Measurements from ENCODE around the gene SETD9. TPM values are rescaled to one million over a fixed set of nuclear protein-coding genes. Genes with fewer than 3 reads are reported as not detected.
A peak's percentile ranks its signal among the peaks of the same experiment; 100 is the strongest.

Gene SETD9, protein sequence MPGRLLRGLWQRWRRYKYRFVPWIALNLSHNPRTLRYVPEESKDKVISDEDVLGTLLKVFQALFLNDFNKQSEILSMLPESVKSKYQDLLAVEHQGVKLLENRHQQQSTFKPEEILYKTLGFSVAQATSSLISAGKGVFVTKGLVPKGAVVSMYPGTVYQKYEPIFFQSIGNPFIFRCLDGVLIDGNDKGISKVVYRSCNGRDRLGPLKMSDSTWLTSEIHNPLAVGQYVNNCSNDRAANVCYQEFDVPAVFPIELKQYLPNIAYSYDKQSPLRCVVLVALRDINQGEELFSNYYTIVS
- 10 to 100 TPM in 1 of 2 donors, 1 to 10 TPM in 1; 9.6 to 10.4 TPM for total RNA-seq
- 1 to 10 TPM; 7.5 to 9.6 TPM for polyA plus RNA-seq
- long read RNA-seq, donor 1, partial matches to known transcripts = 0 of 7 reads
- long read RNA-seq, donor 1, other reads (novel, unspliced or antisense) = 0 of 7 reads
- long read RNA-seq, donor 2, partial matches to known transcripts = 0 of 1 reads
- long read RNA-seq, donor 2, other reads (novel, unspliced or antisense) = 0 of 1 reads
- long read RNA-seq, donor 3, partial matches to known transcripts = 0 of 5 reads
- long read RNA-seq, donor 3, other reads (novel, unspliced or antisense) = 0 of 5 reads
- long read RNA-seq, donor 4, partial matches to known transcripts = 5 of 9 reads
- long read RNA-seq, donor 4, other reads (novel, unspliced or antisense) = 0 of 9 reads
- long read RNA-seq, donor 5, transcript SETD9-202 (5 exons, 1,009 nt) = major isoform, 7 of 21 reads
- long read RNA-seq, donor 5, partial matches to known transcripts = 13 of 21 reads
- long read RNA-seq, donor 5, other reads (novel, unspliced or antisense) = 0 of 21 reads

DNA sequence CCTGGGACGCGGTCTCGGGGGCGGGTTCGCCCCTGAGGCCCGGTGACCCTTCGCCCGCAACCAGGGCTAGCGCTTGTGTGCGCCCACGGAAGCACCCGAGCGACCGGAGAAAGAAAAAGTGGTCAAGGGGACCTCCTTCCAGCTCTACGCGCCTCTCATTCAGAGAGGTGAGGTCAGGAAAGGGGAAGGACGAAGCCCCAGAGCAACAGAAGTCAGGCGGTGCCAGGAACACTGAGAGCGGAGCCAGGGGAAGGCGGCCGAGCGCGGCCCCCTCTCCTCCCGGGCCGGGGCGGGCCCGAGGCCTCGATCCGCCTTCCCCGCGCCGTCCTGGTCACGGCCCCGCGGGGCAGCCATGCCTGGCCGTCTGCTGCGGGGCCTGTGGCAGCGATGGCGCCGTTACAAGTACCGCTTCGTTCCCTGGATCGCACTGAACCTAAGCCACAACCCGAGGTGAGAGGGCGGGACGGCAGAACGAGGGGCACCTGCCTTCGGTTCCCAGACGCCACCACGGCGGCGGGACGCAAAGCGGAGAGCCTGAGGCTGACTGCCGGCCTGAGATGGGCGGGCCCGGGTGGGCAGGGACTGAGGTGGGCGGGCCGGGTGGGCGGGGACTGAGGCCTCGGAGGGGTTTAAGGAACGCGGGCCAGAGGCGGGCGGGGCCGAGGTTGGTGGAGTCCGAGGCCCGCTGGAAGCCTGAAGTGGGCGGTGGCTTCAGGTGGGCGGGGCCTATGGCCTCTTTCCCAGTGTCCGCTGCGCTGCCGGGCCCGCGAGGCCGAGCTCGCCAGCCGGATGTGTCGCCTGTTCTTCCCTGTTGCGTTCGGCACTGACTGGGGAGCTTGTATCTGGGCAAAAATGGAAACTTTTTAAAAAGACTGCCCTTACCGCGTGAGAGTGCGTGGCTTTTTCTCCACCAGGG is at the start of gene SETD9:
Gene SETD9 (plus strand): TSS at position 303 of the 916 bp plus-strand sequence. CDS start 50 bp downstream, at position 353.
- Histone ChIP-seq H3K4me3 (peak within 1 kb of the TSS; percentile 74), H3K9me3 (ENCODE audit: control insufficient read depth in 4 of 4, insufficient read depth in 3 of 4, low read length in 3 of 4) (no peaks in the 10 kb centered on the region), H3K9ac (ENCODE audit: insufficient read depth in 1 of 2, low read length in 2 of 2) (peak within 1 kb of the TSS; percentile 92 to 96), H3K36me3 (ENCODE audit: control insufficient read depth in 4 of 4, insufficient read depth in 4 of 4, low read length in 4 of 4) (peaks cover 0 to 4% (median 0%) of the 10 kb centered on the region in 4 donors), H3K27me3 (ENCODE audit: control insufficient read depth in 3 of 3, insufficient read depth in 3 of 3, low read length in 2 of 3) (no peaks in the 10 kb centered on the region), H3K27ac (ENCODE audit: low read depth in 1 of 2, low read length in 1 of 2) (peak within 1 kb of the TSS; percentile 92 to 99), H3K4me1 (ENCODE audit: control insufficient read depth in 5 of 5, insufficient read depth in 5 of 5, low read length in 5 of 5) (peaks cover 0 to 11% (median 3%) of the 10 kb centered on the region in 5 donors)
- 0% methylated on average over 59 to 84 of the region's 84 CpGs for WGBS, 2 donors
- DNase-seq (peak; percentile 99), ATAC-seq (ENCODE audit: insufficient read depth, low FRiP score) (peak; percentile 94)
- TF ChIP-seq, protein P1, sequence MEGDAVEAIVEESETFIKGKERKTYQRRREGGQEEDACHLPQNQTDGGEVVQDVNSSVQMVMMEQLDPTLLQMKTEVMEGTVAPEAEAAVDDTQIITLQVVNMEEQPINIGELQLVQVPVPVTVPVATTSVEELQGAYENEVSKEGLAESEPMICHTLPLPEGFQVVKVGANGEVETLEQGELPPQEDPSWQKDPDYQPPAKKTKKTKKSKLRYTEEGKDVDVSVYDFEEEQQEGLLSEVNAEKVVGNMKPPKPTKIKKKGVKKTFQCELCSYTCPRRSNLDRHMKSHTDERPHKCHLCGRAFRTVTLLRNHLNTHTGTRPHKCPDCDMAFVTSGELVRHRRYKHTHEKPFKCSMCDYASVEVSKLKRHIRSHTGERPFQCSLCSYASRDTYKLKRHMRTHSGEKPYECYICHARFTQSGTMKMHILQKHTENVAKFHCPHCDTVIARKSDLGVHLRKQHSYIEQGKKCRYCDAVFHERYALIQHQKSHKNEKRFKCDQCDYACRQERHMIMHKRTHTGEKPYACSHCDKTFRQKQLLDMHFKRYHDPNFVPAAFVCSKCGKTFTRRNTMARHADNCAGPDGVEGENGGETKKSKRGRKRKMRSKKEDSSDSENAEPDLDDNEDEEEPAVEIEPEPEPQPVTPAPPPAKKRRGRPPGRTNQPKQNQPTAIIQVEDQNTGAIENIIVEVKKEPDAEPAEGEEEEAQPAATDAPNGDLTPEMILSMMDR (IDR thresholded peaks at IDR 0.05; ENCODE audit: control extremely low read depth, extremely low read depth) = no peak

DNA sequence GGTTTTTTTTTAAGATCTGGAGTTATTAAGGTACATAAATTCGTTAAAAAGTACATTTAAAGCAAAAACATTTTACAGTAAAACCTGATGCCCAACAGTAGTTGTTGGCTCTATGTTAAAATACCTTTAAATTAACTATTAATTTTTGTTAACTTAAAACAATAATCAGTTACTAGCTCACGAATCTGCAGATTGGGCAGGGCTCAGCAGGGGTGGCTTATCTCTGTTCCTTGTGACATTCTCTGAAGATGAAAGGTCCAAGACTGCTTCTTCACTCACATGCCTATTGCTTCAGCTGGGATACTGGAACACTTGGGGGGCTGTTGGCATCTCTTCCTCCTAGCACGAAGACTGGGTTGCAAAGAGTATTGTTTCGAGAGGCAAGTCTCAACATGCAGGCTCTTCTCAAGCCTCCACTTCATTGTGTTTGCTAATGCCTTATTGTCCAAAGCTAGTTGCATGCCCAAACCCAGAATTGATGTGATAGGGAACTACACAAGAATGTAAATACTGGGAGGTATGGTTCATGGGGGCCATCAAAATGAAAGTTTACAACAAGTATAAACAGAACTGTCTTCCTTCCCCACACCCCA is 47.4 kb upstream of the SETD9 start:
- H3K36me3 ChIP-seq (ENCODE audit: control insufficient read depth in 4 of 4, insufficient read depth in 4 of 4, low read length in 4 of 4) = peaks cover 3 to 31% (median 16%) of the 10 kb centered on the region in 4 donors
- no peak for DNase-seq
- TF ChIP-seq, protein P1 (IDR thresholded peaks at IDR 0.05; ENCODE audit: control extremely low read depth, extremely low read depth) = no peak

DNA sequence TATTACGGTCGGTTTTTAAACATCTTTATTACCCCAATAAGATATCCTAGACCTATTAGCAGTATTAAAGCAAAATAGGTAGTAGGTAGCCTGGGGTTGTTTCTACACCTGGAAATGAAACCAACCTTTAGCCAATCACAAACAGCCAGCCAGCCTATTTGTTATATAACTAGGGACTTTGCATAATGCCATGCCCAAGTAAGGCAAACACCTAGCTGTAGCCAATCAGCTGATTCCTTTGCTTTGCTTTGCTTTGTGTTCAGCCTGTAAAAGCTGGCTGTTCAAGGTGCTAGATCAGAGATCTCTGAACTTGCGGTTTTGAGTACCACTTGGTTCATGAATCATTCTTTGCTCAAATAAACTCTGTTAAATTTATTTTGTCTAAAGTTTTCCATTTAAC is 46.5 kb upstream of the SETD9 start:
- H3K4me3 ChIP-seq = no peak overlapping the region
- 81 to 90% methylated on average over 3 of the region's 3 CpGs for WGBS, 2 donors
- peaks cover 0 to 2% (median 0%) of the 10 kb centered on the region in 4 donors for H3K9me3 ChIP-seq (ENCODE audit: control insufficient read depth in 4 of 4, insufficient read depth in 3 of 4, low read length in 3 of 4)
- no peak overlapping the region for H3K9ac ChIP-seq (ENCODE audit: insufficient read depth in 1 of 2, low read length in 2 of 2)
- ATAC-seq (ENCODE audit: insufficient read depth, low FRiP score) (no peak), DNase-seq (no peak)
- H3K27ac ChIP-seq (ENCODE audit: low read depth in 1 of 2, low read length in 1 of 2) = no peak overlapping the region
- TF ChIP-seq, protein P1 (IDR thresholded peaks at IDR 0.05; ENCODE audit: control extremely low read depth, extremely low read depth) = no peak
- peaks cover 0 to 3% (median 0%) of the 10 kb centered on the region in 5 donors for H3K4me1 ChIP-seq (ENCODE audit: control insufficient read depth in 5 of 5, insufficient read depth in 5 of 5, low read length in 5 of 5)
- H3K36me3 ChIP-seq (ENCODE audit: control insufficient read depth in 4 of 4, insufficient read depth in 4 of 4, low read length in 4 of 4) = peaks cover 3 to 30% (median 14%) of the 10 kb centered on the region in 4 donors
- no peaks in the 10 kb centered on the region for H3K27me3 ChIP-seq (ENCODE audit: control insufficient read depth in 3 of 3, insufficient read depth in 3 of 3, low read length in 2 of 3)

More for the DNA sequence above, 47.4 kb upstream of the SETD9 start:
- H3K9ac ChIP-seq (ENCODE audit: insufficient read depth in 1 of 2, low read length in 2 of 2) = no peak overlapping the region
- H3K27ac ChIP-seq (ENCODE audit: low read depth in 1 of 2, low read length in 1 of 2) = no peak overlapping the region
- no peak for ATAC-seq (ENCODE audit: insufficient read depth, low FRiP score)
- peaks cover 0 to 3% (median 0%) of the 10 kb centered on the region in 5 donors for H3K4me1 ChIP-seq (ENCODE audit: control insufficient read depth in 5 of 5, insufficient read depth in 5 of 5, low read length in 5 of 5)
- H3K27me3 ChIP-seq (ENCODE audit: control insufficient read depth in 3 of 3, insufficient read depth in 3 of 3, low read length in 2 of 3) = no peaks in the 10 kb centered on the region
- H3K9me3 ChIP-seq (ENCODE audit: control insufficient read depth in 4 of 4, insufficient read depth in 3 of 4, low read length in 3 of 4) = peaks cover 0 to 2% (median 0%) of the 10 kb centered on the region in 4 donors
- WGBS, 2 donors = 91 to 93% methylated on average over 4 of the region's 4 CpGs
- no peak overlapping the region for H3K4me3 ChIP-seq

All from lung (tissue), 16 donors.